GM19193 (cell line): Measurements from ENCODE around the gene MLLT10.

ENCODE experiments used
- POLR2A ChIP-seq: IDR thresholded peaks from 4 replicates; pipeline ENCODE4 v1.6.1; 2011; ENCODE audit not compliant: insufficient read depth, insufficient read length; ENCODE audit errors: extremely low read depth

Gene MLLT10

DNA sequence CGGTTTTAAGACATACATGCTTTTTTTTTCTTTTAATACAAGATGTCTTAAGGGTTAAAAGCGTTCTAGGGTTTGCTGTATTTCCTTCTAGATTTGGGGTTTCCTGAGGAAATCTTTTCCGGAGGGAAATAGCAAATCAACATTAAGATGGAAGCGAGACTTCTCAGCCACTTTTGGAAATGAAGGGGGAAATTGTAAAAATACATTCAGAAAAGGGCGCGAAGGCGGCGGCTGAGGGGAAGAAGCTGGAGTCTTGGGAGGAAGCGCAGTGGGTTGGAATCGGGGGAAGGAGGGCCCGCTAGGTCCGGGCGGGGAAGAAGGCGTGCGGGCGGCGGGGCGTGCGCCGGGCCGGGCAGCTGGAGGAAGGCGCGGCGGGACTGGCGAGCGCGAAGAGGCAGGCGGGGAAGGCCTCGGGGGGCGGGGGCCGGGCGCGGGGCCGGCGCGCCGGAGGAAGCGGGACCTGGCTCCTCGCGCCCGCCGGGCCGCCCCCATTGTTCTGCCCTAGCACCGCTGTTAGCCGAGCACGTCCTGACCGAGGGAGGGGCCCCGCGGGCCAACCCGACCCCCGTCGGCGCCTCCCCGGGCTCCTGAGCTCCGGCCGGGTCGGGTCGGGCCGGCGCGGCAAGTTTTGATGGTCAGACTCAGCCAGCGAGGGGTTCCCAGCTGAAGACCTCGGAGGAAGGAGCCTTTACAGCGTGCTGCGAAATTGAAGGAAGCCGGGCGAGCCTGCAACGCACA, 7.0 kb upstream of the MLLT10 start:
- TF ChIP-seq POLR2A = peak; percentile 55

DNA sequence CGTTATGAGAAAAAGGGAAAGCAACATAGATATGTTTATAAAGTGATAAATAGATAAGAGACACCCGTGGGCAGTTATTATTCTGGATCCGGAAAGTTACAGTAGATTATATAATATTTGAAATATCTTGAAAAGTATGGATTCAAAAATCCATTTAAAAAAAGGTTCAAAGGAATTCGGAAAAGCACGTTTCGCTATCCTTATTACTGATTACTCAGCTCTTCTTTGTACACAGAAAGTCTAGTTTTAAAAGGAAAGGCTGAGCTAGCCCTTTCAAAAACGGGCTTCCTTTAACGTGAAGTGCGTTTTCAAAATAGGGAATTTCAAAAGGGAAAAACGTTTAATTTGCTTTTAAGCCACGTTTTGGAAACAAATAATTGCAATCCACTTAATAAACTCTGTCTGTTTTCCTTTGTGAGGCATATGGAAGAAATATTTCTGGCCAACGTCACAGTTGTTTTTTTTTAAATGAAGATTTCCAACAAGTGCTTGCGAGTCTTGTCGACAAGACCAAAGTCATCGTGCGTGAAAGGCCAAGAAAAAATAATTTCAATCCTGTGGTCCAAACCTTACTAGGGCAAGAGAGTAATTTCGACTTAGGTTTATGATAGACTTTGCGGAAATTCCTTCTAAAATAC, 6.3 kb upstream of the MLLT10 start:
- no peak for TF ChIP-seq POLR2A

- TF ChIP-seq POLR2A = no peak
Observed at GRCh38 chr10:21528236-21529031, 5.6 kb upstream of the MLLT10 start.

- TF ChIP-seq POLR2A = no peak
Observed at GRCh38 chr10:21529032-21529910, 4.8 kb upstream of the MLLT10 start.

DNA sequence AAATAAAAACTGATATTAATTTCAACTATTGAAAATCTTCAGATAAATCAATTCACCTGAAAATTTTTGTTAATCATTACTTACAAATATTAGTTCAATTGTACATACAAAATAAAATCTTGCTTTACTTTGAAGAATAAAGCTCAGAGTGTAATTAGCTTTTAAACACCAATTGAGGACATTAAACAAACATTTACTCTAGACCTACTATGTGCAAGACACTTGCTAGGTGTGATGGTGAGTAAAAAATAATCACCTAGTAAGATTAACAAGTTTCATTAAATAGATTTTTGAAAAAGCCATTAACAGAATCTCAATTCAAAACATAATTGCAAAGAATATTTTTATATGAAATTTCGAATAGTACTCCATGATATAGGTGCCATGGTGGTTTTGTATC, 3.9 kb upstream of the MLLT10 start:
- no peak for TF ChIP-seq POLR2A

- TF ChIP-seq POLR2A = no peak
Observed at GRCh38 chr10:21530641-21531040, 3.4 kb upstream of the MLLT10 start.

DNA sequence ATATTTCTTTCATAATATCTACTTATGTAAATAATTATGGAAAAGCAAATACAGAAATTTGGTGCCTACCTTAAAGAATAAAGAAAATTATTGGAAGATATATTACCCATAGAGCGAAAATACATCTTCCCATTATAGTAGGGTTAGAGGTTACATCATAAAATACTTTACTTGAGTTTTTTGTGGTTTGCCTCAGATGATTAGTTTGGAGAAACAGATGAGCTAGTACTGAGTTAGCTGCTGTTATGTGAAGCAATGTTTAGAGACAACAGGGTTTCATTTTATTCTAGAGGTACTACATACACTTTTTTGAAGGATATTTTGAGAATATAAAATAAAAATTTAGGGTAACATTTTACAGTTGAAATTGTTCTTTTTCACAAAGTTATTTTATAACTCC, 2.9 kb upstream of the MLLT10 start:
- no peak for TF ChIP-seq POLR2A

DNA sequence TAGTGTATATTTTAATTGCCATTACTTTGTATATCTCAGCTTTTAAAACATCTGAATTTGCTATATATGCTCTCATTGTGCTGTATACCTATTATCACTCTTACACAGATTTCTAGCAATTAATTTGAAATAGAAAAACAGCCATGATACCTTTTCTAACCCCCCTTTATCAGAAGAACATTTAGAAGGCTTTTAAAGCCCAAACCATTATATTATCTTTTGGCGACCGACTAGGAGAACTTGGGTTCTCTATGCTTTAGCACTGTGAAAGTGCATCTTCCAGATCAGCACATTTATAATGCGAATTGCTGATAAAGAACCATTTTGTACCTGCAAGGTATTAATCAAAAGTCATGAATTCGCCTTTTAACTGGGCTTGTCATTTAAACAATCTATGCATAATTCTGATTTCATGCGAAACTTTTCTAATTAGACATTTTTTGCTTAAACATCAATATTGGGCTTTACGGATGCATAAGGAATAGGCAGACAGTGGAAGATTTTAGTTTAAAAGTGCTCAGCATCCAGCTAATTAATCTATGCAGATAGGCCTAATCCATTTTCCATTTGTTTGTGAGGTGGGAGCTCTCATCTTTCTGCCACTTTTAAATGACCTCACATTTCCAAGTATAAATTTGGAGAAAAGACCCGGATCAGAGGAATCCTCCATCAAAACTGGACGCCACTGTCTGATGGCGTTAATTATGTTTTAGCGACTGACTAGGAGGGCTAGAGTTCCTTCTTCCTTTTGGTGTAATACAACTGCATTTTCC, 1.2 kb upstream of the MLLT10 start:
- TF ChIP-seq POLR2A = no peak

DNA sequence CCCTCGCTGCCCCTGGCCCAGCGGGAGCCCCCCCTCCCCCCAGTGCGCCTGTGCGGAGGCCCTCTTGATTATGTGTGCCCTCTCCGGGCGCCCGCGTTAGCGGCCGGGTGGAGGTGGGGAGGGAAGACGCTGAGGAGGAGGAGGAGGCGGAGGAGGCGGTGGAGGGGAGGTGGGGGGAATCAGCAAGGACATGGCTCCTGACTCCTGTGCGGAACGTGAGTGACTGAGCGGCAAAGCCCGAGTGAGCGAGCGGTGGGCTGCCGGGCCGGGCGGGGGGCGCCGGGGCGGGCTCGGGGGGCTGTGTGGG, 201 bp downstream of the MLLT10 start:
- TF ChIP-seq POLR2A = no peak

DNA sequence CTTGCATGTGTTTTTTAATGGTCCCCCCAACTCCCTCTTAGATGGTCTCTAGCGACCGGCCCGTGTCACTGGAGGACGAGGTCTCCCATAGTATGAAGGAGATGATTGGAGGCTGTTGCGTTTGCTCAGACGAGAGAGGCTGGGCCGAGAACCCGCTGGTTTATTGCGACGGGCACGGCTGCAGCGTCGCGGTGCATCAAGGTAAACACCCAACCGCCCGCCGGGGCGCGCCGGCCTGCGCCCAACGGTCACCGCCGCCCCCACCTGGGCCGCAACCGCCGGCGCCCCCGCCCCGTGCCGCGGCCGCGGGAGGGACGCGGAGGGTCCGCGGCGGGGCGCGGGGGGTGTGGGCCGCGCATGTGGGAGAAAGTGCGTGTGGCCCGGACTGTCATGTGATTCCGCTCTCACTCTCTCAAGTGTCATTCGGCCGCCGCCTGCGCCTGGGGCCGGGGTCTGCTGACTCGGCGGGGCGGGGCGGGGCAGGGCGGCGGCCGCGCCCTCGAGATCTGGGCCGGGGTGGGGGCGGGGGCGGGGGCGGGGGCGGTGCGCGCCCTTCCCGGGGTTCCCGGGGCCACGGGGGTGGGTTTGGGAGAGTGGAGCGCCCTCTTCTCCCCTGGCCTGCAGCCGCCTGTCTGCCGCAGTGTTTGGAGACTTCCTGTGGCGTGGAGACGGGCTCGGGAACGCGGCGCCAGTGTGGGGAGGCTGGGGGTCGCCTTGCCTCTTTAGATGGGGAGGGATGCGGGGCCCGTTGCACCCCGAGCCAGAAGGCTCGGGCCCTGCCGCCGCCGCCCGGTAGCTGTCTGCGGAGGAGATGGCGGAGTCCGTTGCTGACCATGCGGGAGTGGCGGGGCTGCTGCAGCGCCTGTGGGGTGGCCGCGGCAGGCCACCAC, 817 bp downstream of the MLLT10 start:
- TF ChIP-seq POLR2A = no peak

DNA sequence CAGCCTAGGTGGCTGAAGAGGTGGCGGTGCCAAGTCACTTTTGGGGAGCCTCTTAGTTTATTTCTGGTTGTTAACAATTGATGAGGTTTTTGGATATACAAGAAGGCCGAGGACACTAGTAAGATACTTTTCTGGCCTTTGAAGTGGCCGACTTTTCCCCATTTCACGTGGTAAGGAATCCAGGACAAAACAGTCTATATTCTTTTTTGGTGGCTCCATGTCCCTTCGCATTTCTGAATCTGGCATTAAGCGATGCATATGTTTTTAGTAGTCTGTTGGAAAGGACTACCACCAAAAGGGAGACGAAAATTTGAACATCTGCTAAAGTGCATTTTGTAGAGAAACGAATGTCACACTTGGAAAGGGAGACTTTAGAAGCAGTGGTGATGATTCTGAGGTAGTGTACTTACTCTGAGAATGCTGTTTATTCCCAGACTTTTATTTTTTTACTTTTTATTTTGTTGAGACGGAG, 1.5 kb downstream of the MLLT10 start:
- TF ChIP-seq POLR2A = no peak

DNA sequence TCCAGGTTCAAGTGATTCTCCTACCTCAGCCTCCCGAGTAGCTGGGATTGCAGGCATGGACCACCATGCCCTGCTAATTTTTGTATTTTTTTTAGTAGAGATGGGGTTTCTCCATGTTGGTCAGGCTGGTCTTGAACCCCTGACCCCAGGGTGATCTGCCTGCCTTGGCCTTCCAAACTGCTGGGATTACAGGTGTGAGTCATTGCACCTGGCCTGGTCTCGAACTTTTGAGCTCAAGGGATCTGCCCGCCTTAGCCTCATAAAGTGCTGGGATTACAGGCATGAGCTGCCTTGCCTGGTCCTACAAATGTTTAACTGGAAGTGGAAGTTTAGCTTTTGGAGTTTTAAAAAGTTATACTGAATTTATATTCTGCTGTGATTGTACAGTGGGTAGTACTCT, 2.8 kb downstream of the MLLT10 start:
- TF ChIP-seq POLR2A = no peak

DNA sequence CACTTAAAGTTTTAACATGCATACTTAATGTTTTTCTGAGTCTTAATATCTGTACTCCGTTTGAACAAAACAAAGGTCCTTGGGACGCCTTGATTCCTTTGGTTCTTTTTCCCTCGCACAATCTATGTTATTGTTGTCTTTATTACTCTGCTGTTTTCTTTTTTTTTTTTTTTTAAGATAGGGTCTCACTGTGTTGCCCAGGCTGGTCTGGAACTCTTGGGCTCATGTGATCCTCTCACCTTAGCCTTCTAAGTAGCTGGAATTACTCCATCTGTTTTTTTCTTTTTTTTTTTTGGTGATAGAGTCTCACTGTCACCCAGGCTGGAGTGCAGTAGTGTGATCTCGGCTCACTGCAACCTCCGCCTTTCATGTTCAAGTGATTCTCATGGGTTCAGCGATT, 13.2 kb downstream of the MLLT10 start:
- no peak for TF ChIP-seq POLR2A
